AG09309 (cell line): ENCODE data around the gene TFAP2A.
A peak's percentile ranks its signal among the peaks of the same experiment; 100 is the strongest.

Source experiments
- DNase-seq: peaks from one replicate; pipeline ENCODE4 v3.0.0-alpha.2; 2010; ENCODE audit warnings: low read depth
- H3K4me3 ChIP-seq: 2 replicates; pipeline ENCODE4 v1.5.1; 2011; ENCODE audit warnings: mild to moderate bottlenecking, low read depth, low read length, moderate library complexity; ENCODE audit not compliant: control insufficient read depth
- CTCF ChIP-seq: IDR thresholded peaks from 2 replicates; pipeline ENCODE4 v1.5.1; 2011; ENCODE audit warnings: mild to moderate bottlenecking, low read depth, low read length, inconsistent platforms; ENCODE audit not compliant: insufficient read depth, control insufficient read depth; ENCODE audit errors: missing control alignments

TFAP2A gene

DNA sequence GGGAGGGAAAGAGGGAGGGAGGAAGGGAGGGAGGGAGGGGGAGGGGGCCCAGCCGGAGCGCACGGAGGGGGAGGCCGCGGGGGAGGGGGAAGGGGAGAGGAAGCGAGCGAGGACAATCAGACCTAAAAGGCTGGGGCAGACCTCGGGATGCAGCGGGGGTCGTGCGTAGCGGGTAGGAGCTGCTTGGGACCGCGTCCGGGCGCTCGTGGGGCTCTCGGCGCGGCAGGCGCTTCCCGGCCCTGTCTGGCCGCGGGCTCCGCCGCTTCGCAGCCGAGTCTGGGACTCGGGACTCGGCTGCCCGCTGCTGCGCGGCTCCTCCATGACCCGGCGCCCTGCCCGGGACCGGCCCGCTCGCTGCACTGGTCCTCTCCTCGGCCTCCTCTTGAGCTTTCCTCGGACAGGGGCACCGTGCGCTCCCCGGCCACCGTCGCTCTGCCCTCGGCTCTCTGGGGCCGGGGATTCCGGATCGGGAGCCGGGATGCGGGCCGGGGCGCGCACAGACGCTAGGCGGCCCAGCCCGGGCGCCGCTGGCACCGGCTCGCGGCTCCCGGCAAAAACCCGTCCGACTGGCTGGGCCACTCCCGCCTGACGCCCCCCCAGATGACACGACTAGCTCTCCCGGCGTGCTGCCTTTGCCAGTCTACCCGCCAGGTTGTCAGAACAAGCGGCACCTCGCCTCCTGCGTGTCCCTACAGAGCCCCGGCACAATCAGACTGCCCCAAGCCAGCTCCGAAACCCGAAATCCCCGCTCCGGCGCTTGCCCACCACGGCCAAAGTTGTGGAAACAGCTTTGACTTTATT lies 2.2 kb downstream of the TFAP2A start:
- peak overlapping the region; percentile 66 for H3K4me3 ChIP-seq
- no peak for TF ChIP-seq CTCF
- no peak for DNase-seq

DNA sequence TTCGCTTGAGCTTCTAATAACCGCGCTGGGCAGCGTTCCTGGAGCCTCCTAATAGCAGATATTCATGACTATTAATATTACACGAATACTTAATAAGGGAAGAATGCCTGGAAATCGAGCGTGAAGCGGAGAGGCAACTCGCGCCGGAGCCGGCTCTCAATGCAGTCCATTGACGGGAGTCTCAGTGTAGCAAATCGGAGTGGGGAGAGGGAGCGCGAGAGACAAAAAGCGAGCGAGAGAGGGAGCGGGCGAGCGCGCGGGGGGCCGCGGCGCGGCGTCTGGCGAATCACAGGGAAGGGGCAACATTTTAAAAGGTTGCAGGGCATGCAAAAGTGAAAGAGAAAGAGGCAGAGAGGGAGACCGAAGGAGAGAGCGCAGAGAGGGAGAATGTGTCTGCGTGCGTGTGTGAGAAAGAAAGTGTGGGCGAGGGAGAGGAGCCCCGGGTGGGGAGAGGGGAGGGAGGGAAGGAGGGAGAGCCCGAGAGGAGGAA lies 2.9 kb downstream of the TFAP2A start:
- peak overlapping the region; percentile 66 for H3K4me3 ChIP-seq
- peak; percentile 90 for DNase-seq
- no peak for TF ChIP-seq CTCF

- H3K4me3 ChIP-seq, result peak overlapping the region; percentile 66
- no peak for DNase-seq
- TF ChIP-seq CTCF, result no peak
These were observed 3.5 kb downstream of the TFAP2A start for GRCh38 chr6:10411131-10411970.

DNA sequence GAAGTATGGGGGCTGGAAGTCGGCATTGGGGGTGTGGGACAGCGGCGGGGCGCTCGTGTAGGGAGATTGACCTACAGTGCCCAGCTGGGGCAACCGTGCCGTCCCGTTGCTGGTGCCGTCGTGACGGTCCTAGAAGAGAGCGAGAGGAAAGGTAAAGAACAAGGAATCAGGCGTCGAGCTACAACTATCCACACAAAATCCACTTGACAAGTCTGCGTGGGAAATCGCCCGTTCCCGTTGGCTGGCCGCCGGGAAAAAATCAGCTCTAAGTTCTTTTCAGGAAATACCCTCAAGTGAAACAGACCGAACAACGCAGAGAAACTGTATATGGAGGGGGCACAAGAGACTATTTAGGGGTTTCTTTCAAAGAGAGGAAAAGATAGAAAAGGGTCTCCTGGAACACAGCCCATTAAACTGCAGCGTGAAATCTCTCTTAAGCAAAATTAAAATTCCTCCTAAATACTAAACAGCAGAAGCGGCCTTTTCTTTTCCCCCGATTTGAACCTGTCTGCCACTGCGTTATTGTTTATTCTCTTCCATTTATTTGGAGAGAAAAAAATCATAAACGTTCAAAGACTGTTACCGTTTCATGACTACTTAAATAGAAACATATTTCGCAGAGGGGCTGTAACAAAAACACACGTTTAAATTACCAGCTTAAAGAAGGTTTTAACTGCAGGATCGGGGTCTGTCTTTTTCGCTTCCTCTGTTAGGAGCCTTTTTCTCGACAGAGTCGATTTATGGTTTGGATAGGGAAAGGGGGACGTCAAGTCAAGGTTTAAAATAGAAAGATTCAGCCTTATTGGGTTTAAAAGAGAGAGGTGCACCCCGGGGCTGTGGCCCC lies 4.4 kb downstream of the TFAP2A start:
- no peak for TF ChIP-seq CTCF
- no peak for DNase-seq

GRCh38 chr6:10409731-10410206 lies 5.1 kb downstream of the TFAP2A start:
- TF ChIP-seq CTCF, result no peak
- no peak for DNase-seq
- peak overlapping the region; percentile 66 for H3K4me3 ChIP-seq

More for the DNA sequence above, 4.4 kb downstream of the TFAP2A start:
- peak overlapping the region; percentile 66 for H3K4me3 ChIP-seq

- TF ChIP-seq CTCF, result no peak
- DNase-seq, result no peak
- H3K4me3 ChIP-seq, result peak overlapping the region; percentile 66
These were observed 5.6 kb downstream of the TFAP2A start for GRCh38 chr6:10409233-10409721.
